LNCaP clone FGC (cell line): ENCODE measurements around the gene MYCBPAP.
A peak's percentile ranks its signal among the peaks of the same experiment; 100 is the strongest.

Experiments used
- DNase-seq: peaks from one replicate; pipeline ENCODE4 v3.0.0-alpha.2; 2011; ENCODE audit warnings: low read depth
- H3K4me3 ChIP-seq: 2 replicates; pipeline ENCODE4 v1.5.1; 2011; ENCODE audit warnings: mild to moderate bottlenecking, low read depth, low read length, control low read depth
- TF ChIP-seq, protein P1 (sequence below): IDR thresholded peaks from 2 replicates; pipeline ENCODE4 v1.5.1; 2012; ENCODE audit warnings: mild to moderate bottlenecking; ENCODE audit not compliant: control insufficient read depth, insufficient read depth; ENCODE audit errors: extremely low read depth

The MYCBPAP gene

DNA sequence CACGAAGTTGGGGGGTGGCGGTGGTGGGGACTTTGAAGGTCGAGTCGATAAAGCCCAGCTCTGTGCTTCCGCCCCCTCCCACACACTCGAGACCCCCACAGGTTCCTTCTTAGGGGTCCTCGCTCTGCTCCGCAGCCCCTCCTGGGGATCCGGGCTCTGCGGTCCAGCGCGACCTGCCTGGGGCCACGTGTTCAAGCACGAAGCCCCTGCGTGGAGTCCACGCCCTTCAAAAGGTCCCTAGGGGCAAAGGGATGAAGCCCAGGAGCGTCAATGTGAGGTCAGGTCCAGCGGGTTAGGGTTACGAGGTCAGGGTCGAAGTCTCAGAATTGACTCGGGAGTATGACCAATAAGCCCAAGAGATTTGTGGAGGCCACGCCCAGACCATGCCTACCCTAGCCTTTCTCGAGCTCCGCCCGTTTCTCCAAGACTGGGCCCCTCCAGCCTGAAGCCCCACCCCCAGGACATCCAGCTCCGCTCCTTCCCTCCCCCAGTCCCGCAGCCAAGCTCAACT, 51.5 kb downstream of the MYCBPAP start:
- H3K4me3 ChIP-seq = no peak overlapping the region
- DNase-seq = no peak
- TF ChIP-seq, protein P1, sequence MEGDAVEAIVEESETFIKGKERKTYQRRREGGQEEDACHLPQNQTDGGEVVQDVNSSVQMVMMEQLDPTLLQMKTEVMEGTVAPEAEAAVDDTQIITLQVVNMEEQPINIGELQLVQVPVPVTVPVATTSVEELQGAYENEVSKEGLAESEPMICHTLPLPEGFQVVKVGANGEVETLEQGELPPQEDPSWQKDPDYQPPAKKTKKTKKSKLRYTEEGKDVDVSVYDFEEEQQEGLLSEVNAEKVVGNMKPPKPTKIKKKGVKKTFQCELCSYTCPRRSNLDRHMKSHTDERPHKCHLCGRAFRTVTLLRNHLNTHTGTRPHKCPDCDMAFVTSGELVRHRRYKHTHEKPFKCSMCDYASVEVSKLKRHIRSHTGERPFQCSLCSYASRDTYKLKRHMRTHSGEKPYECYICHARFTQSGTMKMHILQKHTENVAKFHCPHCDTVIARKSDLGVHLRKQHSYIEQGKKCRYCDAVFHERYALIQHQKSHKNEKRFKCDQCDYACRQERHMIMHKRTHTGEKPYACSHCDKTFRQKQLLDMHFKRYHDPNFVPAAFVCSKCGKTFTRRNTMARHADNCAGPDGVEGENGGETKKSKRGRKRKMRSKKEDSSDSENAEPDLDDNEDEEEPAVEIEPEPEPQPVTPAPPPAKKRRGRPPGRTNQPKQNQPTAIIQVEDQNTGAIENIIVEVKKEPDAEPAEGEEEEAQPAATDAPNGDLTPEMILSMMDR = no peak

DNA sequence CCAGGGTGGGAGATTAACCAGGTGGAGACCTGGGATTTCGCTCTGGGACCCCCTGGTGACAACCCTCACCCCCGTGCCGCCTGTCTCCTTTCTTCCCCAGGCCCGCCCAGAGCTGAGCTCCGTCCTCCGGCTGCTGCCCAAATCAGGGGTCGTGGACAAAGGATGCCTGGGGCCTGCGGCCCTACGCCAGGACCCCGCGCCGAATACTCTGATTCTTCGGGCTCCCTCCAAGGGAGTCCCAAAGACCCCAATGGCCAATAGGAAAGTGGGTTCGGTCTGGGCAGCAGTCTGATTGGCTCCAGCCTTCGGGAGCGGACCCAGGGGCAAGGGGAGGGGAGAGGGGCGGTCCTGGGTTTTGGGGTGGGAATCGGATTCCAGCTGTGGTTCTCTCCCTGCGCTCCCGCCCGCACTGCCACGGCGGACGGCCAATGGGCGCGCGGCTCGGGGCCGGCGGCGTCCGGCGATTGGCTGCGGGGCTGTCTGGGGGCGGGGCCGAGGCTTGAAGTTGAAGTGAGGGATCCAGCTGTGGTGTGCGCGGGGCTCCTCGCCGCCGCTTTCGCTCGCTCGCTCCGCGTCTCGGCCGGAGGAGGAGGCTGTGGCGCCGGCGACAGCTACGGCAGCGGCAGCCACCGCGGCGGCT, 52.1 kb downstream of the MYCBPAP start, which contains the start of gene CACNA1G:
Gene CACNA1G (plus strand): TSS at position 531 of the 640 bp plus-strand sequence. CDS start 745 bp downstream, outside the sequence.
- TF ChIP-seq, protein P1 = peak; percentile 19; the same call in 1 of the 2 replicates
- peak within 1 kb of the TSS; percentile 13; the same call in 1 of the 2 replicates for H3K4me3 ChIP-seq
- no peak for DNase-seq

DNA sequence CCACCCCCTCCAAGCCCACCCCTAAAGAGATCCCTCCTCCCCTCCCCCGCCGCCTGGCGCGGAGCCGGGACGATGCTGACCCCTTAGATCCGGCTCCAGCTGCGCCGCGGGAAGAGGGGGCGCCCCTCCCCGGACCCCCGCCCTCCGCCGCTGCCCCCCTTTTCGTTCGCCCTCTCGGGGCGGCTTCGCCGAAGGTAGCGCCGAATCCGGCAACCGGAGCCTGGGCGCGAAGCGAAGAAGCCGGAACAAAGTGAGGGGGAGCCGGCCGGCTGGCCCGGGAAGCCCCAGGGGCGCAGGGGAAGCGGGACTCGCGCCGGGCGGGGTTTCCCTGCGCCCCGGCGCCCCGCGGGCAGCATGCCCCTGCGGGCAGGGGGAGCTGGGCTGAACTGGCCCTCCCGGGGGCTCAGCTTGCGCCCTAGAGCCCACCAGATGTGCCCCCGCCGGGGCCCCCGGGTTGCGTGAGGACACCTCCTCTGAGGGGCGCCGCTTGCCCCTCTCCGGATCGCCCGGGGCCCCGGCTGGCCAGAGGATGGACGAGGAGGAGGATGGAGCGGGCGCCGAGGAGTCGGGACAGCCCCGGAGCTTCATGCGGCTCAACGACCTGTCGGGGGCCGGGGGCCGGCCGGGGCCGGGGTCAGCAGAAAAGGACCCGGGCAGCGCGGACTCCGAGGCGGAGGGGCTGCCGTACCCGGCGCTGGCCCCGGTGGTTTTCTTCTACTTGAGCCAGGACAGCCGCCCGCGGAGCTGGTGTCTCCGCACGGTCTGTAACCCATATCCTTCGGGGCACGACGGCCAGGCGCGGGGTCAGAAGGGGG, 52.9 kb downstream of the MYCBPAP start:
- peak overlapping the region; percentile 13; the same call in 1 of the 2 replicates for H3K4me3 ChIP-seq
- TF ChIP-seq, protein P1 = no peak
- DNase-seq = no peak

DNA sequence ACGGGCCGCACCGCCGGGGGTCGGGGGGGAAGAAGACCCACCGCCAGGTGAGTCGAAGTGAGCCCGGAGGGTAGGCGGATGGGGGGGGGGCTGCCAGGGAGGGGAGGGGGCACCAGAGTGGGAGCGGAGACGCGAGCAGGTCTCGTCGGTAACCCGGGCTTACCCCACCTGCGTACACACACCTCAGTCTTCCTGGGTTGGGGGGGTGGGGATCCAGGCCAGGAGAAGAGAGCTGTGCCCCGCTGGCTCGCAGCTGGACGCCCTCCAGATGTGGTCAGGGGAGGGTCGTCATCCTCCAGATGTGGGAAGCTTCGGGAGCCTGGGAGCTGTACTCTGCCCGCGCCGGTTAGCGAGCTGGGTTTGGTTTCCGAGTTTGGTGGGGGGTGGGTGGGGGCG, 53.5 kb downstream of the MYCBPAP start:
- H3K4me3 ChIP-seq = no peak overlapping the region
- no peak for DNase-seq
- TF ChIP-seq, protein P1 = no peak

DNA sequence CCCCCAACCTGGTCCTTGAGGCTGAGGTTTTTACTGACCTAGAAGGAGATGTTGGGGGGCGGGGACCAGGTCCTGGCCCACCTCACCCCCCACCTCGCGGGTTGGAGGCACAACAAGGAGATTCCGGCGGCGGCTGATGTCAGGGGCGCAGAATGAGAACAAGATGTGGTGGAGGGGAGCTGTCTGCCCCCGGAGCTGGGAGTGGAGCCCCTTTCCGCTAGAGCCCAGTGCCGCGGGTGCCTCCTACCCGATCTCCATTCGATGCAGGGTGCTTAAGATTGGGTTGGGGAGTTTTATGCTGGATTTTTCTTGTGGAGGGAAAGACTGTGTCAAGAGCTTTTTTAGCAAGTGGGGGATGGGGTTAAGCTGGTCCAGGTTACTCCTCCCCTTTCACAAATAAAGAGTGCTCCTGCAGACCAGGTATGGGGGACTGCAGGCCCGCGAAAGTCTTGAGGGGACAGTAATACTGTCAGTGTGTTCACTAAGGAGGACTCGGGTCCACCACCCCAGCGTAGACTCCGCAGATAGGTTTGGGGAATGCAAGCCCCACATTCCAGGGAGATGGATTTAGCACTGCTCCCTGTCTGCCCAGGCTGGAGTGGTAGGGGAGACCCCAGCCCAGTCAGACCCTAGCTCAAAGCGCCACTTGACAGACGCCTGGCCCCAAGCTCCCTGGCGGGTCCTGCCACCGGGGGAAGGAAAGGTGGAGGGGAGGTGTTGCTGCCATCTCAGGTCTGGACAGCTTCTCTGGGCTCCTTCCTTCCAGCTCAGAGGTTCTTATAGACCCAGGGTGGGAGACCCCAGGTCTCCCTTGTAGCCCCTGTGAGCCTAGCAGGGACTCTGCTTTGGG, 54.2 kb downstream of the MYCBPAP start:
- no peak overlapping the region for H3K4me3 ChIP-seq
- no peak for DNase-seq
- TF ChIP-seq, protein P1 = no peak

DNA sequence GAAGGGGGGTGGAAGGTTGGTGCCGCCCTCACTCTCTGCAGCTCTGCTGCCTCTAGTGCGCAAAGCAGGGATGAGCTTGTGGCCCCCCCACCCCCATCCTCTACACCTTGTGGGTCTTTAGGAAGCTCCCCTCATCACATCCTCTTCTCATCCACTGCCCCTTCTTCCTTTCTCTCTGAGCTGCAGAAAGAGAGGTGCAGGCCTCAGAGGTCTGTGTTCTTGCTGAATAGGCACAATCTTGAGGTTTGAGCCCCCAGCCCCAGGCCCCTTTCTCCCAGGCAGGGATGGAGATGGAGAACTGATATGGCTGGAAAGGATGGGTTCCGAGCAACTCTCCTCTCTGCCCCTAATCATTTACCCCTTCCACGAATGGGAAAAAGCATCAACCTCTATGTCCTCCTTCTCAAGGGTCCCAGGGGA, 54.9 kb downstream of the MYCBPAP start:
- TF ChIP-seq, protein P1 = no peak
- no peak for DNase-seq
- no peak overlapping the region for H3K4me3 ChIP-seq
